Measurements from ENCODE around the gene CISTR. TPM values are rescaled to one million over a fixed set of nuclear protein-coding genes. Genes with fewer than 3 reads are reported as not detected.

The CISTR gene
- not detected in 2 replicates for total RNA-seq

DNA sequence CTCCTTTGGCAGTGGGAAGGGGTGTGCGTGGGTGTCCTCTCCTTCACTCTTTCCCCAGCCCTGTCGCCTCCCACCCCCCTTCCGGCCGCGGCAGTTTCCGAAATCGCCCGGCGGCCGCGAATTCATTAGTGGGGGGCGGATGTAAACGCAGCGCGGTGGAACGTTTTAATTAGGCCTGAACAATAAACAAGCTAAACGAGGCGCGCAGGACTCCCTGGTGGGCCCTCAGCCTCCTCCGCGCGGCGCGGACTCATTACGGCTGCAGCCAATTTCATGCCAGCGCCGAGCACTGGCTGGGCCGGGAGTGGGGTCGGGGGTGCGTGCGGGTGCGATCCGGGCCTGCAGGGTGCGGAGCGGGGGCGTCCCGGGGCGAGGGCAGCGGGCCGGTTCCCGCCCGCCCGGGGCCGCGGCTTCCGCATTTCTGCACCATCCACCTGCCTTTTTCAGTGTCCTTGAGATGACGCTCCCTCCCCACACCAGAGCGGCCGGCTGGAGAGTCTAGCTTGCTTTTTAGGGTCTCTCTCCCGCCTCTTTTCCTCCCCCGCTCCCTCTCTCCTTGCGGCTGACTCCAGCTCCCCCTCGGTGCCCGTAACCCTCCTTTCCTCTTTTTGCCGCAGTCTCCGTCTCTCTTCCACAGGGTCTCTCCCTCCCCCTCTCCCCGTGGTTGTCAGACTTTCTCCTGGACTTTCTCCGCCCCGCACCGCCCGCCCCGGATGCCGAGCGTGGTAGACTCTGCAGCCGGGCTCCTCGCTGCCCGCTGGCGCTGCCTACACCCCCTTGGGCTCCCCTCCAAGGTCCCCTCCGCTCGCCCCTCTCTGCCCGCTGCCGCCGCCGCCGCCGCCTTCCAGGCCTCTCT, at the start of gene CISTR:
Gene CISTR, minus strand, starts transcription at position 644 of the 856 bp plus-strand sequence.

DNA sequence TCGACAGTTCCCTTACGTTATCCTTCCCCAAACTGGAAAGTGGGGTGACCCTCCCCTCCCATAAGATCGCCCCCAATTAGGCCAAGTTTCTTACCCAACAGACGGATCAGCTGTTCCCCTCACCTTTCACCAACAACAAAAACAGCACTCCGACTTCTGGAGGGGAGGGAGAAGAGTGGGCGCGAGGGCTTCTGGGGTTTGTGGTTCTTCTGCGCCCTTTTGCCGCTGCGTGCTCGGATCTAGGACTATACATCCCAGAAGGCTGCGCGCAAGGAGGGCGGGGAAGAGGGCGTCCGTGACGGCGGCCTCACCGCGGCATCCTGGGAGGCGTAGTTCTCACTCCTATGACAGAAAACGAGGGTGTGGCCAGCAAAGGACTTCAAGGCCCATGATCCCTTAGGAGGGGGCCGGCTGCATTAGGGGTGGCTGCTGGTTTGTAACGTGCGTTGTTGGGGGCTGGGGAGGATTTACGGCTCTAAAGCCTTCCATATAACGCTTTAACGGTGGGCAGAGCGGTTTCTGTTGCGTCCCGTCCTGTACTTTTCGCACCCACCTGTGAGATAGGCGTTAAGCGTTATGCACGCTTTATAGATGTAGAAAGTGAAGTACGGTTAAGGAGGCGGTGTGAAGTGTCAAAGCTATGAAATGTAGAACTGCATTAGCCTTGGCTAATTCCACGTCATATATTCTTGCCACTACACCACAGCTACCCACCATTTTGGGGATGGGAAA, 24.3 kb downstream of the CISTR start, which contains the start of gene CALCOCO1:
Gene CALCOCO1, minus strand, starts transcription at position 143 of the 732 bp plus-strand sequence. CDS start 2,210 bp downstream, outside the sequence.

Other genes starting within 250 kb of the CISTR start
- gene NPFF, start 244.5 kb downstream of the CISTR start, total RNA-seq: not detected in 2 replicates
- gene ATF7, start 125.6 kb downstream of the CISTR start, total RNA-seq: 6.2 and 10.3 TPM in 2 replicates
- 66.2 and 79.3 TPM in 2 replicates for gene ATP5MC2, start 75.9 kb downstream of the CISTR start, total RNA-seq
- gene CALCOCO1, start 24.5 kb downstream of the CISTR start, total RNA-seq: 41.0 and 71.3 TPM in 2 replicates
- gene HOXC13, start 186.9 kb upstream of the CISTR start, total RNA-seq: not detected in 2 replicates
- gene HOXC12, start 202.9 kb upstream of the CISTR start, total RNA-seq: not detected in 2 replicates
- gene HOXC11, start 221.1 kb upstream of the CISTR start, total RNA-seq: not detected in 2 replicates
- not detected in 2 replicates for gene HOTAIR, start 223.0 kb upstream of the CISTR start, total RNA-seq
- gene HOXC10, start 233.2 kb upstream of the CISTR start, total RNA-seq: not detected in 2 replicates
- gene HOXC9, start 248.2 kb upstream of the CISTR start, total RNA-seq: not detected in 2 replicates

All from nasal cavity respiratory epithelium epithelial cell of viscerocranial mucosa (primary cell).